ENCODE measurements around the gene DAZAP1. TPM values are rescaled to one million over a fixed set of nuclear protein-coding genes. Genes with fewer than 3 reads are reported as not detected.

The DAZAP1 gene
- total RNA-seq, 1 experiment from 2014 or later = 193 TPM

GRCh38 chr19:1449467-1450442, 42.4 kb downstream of the DAZAP1 start, which contains the start of gene APC2:
Gene APC2, plus strand, starts transcription at chr19:1450121. Its CDS starts 2,881 bp downstream, at chr19:1453002.
- DNase-seq (ENCODE audit: low spot score) = peak; percentile 91

GRCh38 chr19:1450735-1451731, 43.6 kb downstream of the DAZAP1 start:
- DNase-seq (ENCODE audit: low spot score) = peak; percentile 63
- in situ Hi-C loops (cut with HindIII; ENCODE audit: low sequenced_read_pairs) = no loop called here

More at GRCh38 chr19:1449467-1450442, 42.4 kb downstream of the DAZAP1 start, which contains the start of gene APC2:
- in situ Hi-C loops (cut with HindIII; ENCODE audit: low sequenced_read_pairs) = no loop called here

GRCh38 chr19:1451916-1452801, 44.8 kb downstream of the DAZAP1 start:
- no peak for DNase-seq (ENCODE audit: low spot score)
- in situ Hi-C loops (cut with HindIII; ENCODE audit: low sequenced_read_pairs) = no loop called here

DNA sequence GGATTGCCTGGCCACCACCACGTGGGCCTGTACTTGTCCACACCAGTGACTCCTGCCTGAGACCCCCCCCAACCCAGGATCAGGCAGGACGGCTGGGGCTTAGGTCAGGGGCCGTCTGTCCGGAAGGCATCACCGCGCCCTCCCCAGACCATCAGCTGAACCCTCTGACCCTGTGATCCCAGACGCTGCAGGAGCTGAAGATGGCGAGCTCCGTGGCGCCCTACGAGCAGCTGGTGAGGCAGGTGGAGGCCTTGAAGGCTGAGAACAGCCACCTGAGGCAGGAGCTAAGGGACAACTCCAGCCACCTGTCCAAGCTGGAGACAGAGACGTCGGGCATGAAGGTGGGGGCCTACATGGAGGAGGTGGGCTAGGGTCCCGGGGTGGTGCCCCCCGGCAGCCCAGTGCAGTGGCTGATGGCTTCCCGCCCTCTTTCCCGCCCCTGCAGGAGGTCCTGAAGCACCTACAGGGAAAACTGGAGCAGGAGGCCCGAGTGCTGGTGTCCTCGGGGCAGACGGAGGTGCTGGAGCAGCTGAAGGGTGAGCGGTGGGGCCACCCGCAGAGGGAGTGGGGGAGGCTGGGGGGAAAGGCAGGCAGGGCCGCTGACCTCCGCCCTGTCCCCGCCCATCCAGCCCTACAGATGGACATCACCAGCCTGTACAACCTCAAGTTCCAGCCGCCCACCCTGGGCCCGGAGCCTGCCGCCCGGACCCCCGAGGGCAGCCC, 45.6 kb downstream of the DAZAP1 start:
- in situ Hi-C loops (cut with HindIII; ENCODE audit: low sequenced_read_pairs) = no loop called here
- no peak for DNase-seq (ENCODE audit: low spot score)

DNA sequence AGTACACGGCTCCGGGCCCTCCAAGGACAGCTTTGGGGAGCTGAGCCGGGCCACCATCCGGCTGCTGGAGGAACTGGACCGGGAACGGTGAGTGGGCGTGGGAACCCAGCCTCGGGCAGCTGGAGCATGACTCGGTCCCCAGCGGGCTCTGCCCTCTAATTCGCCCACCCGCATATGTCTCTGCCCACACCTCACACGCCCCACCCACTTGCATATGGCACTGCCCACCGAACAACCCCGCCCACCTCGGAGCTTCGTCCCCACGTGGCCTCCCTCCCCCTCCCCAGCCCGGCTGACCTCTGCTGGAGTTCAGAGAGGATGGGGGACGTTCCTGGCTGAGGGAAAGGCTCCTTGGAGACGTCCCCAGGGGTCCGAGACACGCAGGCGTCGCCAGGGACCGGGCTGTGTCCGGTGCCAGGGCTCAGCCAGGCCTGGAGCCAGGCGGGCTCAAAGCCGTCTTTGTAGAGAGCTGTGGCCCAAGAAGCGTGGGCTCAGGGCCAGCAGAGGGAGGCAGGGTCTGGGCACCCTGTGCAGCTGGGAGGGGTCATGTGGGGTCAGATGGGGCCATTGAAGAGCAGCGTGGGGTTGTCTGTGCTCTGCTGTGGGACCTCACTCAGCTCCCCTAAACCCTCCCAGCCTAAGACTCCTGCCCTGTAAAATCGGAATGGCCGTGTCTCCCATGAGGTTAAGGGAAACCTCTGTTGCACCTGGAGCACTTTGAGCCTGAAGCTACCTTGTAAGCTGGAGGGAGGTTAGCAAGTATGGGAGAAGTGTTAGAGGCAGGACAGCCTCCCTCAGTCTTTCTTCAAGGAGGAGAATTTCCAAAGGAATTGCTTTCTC, 46.4 kb downstream of the DAZAP1 start:
- no peak for DNase-seq (ENCODE audit: low spot score)
- in situ Hi-C loops (cut with HindIII; ENCODE audit: low sequenced_read_pairs) = no loop called here

DNA sequence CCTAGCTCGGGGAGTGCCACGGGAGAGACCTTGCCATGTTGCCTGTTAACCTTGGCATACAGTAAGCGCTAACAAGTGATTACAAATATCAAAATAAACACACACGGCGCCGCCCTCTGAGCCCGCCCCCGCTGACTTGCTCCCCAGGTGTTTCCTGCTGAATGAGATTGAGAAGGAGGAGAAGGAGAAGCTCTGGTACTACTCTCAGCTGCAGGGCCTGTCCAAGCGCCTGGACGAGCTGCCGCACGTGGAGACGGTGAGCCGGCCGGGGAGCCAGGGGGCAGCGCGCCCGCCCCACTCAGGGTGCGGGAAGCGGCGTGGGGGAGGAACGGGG, 47.6 kb downstream of the DAZAP1 start:
- no peak for DNase-seq (ENCODE audit: low spot score)
- in situ Hi-C loops (cut with HindIII; ENCODE audit: low sequenced_read_pairs) = no loop called here

DNA sequence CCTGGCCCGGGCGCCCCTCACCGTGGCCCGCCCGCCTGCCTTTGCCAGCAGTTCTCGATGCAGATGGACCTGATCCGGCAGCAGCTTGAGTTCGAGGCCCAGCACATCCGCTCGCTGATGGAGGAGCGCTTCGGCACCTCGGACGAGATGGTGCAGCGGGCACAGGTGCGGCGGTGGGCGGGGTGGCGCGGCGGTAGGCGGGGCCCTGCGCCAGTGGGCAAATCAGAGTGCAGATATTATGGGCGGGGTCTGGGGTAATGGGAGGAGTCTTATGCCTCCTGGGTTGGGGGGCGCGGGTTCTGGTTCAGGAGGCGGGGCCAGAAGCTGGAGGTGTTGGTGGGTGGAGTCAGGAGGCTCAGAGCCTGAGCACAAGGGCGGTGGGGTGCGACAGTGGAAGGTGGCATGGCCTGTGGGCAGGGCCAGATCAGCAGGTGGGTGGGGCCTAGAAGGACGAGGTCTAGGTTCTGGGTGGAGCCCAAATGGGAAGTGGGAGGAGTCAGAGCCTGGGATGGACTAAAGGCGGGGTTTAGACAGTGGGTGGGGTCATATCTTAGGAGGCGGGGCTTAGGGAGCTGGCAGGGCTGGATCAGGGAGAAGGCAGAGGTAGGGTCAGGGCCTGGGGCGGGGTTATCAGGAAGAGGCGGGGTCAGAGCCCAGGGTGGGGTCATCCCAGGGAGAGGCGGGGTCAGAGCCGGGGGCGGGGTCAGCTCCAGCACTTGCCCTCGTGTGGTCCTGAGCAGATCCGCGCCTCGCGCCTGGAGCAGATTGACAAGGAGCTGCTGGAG, 48.1 kb downstream of the DAZAP1 start:
- in situ Hi-C loops (cut with HindIII; ENCODE audit: low sequenced_read_pairs) = no loop called here
- peak; percentile 61 for DNase-seq (ENCODE audit: low spot score)

DNA sequence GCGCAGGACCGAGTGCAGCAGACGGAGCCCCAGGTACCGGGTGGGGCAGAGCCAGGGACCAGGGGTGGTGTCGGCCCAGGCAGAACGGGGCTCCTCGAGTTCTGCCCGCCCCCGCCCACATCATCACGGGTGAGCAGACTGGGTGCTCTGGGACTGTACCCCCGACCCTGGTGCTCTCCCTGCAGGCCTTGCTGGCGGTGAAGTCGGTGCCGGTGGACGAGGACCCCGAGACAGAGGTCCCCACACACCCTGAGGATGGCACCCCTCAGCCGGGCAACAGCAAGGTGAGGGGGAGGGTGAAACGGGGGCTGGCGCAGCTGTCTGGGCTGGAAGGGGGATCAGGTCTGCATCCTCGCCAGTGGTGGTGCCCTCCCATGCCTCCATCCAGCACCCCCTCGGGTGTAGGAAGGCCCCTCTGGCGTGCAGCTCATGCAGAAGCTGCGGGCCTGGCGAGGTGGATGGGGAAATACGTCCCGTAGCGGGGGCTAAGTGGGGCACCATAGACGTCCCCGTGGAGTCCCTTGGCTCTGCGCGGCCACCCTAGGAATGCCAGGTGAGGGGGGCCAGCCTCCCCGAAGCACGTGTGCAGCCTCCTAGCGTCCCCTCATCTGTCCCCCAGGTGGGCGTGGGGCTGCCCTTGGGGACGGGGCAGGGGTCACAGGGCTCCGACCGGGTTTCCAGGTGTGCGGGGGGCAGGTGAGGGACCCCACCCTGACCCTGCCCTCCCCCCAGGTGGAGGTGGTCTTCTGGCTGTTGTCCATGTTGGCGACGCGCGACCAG, 48.9 kb downstream of the DAZAP1 start:
- in situ Hi-C loops (cut with HindIII; ENCODE audit: low sequenced_read_pairs) = no loop called here
- DNase-seq (ENCODE audit: low spot score) = no peak

- in situ Hi-C loops (cut with HindIII; ENCODE audit: low sequenced_read_pairs) = no loop called here
- DNase-seq (ENCODE audit: low spot score) = no peak
These were observed 49.8 kb downstream of the DAZAP1 start for GRCh38 chr19:1457031-1457739.

GRCh38 chr19:1457892-1458291, 50.5 kb downstream of the DAZAP1 start:
- in situ Hi-C loops (cut with HindIII; ENCODE audit: low sequenced_read_pairs) = no loop called here
- no peak for DNase-seq (ENCODE audit: low spot score)

DNA sequence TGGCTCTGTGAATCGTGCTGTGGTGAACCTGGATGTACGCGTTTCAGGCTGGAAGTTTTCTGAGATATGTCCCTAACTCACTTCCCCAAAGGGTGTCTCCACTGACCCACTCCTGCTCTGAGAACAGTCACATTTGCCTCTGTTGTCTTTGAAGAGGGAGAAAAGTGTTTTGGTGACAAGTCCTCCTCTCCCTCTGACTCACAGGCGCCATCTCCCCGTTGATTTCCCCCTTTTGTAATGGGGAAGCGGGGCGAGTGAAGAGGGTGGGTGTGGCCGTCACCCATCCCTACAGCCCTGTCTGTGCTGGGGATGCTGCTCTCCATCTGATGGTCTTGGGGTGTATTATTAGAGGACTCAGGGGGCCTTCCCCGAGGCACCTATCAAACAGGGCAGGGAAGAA, 52.1 kb downstream of the DAZAP1 start:
- DNase-seq (ENCODE audit: low spot score) = no peak
- in situ Hi-C loops (cut with HindIII; ENCODE audit: low sequenced_read_pairs) = no loop called here

- in situ Hi-C loops (cut with HindIII; ENCODE audit: low sequenced_read_pairs) = no loop called here
- no peak for DNase-seq (ENCODE audit: low spot score)
These were observed 52.9 kb downstream of the DAZAP1 start for GRCh38 chr19:1460033-1460995.

DNA sequence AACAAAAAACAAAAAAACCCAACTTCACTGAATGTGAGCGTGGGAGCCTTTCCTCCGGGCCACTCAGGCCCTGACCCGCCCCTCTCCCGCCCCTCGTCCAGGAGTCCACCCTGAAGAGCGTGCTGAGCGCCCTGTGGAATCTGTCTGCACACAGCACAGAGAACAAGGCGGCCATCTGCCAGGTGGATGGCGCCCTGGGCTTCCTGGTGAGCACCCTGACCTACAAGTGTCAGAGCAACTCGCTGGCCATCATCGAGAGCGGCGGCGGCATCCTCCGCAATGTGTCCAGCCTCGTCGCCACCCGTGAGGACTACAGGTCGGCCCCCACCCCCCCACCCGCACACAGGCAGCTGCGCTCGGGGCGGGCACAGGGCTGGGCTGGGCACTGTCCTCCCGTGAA, 54.5 kb downstream of the DAZAP1 start:
- in situ Hi-C loops (cut with HindIII; ENCODE audit: low sequenced_read_pairs) = no loop called here
- DNase-seq (ENCODE audit: low spot score) = peak; percentile 74

Data from G401 (cell line).